DMS153 treated with DMSO at 0.1 percent for 48 hours (cell line): Measurements from ENCODE around the gene TMEM270.

Experiments
- DNase-seq: peaks from one replicate; lab custom pipeline; 2025; ENCODE audit not compliant: unreplicated experiment; lab: John Stamatoyannopoulos, UW

TMEM270 gene

GRCh38 chr7:73904219-73905137 is 43.5 kb downstream of the TMEM270 start:
- DNase-seq = no peak

GRCh38 chr7:73905360-73905759 is 44.4 kb downstream of the TMEM270 start:
- no peak for DNase-seq

GRCh38 chr7:73906874-73907273 is 45.9 kb downstream of the TMEM270 start:
- DNase-seq = no peak

GRCh38 chr7:73907554-73908122 is 46.7 kb downstream of the TMEM270 start:
- no peak for DNase-seq

- DNase-seq = no peak
Measured at GRCh38 chr7:73908123-73908611, 47.2 kb downstream of the TMEM270 start.

- DNase-seq = no peak
Measured at GRCh38 chr7:73909051-73909941, 48.3 kb downstream of the TMEM270 start.

- no peak for DNase-seq
Measured at GRCh38 chr7:73909996-73910395, 49.0 kb downstream of the TMEM270 start.

GRCh38 chr7:73912223-73912622 is 51.3 kb downstream of the TMEM270 start:
- no peak for DNase-seq
